ENCODE results near the gene IFNL1. TPM values are rescaled to one million over a fixed set of nuclear protein-coding genes. Genes with fewer than 3 reads are reported as not detected.
A peak's percentile ranks its signal among the peaks of the same experiment; 100 is the strongest.

IFNL1 gene
- total and polyA plus RNA-seq, 2 donors (not counting 3 experiments of a cell fraction or from before 2014, with no cell fraction given) = not detected

DNA sequence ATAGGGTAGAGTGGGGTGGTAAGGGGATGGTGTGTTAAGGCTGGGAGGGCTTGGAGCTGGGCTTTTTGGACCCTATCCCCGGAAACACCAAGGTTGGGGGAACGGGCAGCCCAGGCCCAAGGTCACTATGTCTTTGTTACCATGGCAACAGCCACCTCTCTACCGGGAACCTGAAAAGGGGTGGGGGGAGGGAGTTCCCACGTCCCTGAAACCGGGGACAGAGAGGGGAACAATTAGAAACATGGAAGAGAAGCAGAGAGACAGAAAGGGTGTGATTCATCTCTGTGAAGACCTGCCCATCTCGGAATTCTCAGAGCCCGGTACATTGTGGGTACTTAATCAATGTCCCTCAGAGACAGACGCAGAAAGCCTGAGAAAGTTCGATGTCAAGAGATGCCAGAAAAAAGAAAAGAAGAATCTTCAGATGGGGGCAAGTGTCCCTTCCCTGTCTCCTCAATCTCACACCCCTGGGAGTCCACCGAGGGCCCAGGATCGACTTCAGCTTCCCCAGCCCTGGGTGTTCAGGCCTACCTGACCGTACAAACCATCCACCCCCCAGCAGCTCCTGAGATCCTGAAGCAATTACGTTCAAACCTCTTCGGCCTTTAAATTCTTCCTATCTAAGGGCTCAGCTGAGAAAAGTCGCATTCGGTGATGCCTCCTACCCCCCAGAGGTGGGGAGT lies 31.3 kb downstream of the IFNL1 start:
- H3K9me3 ChIP-seq (replicated peaks; ENCODE audit: control insufficient read depth, insufficient read depth, low read length) = no peaks in the 10 kb centered on the region
- H3K79me2 ChIP-seq (ENCODE audit: control insufficient read depth, insufficient read depth, low read length) = no peaks in the 10 kb centered on the region
- intact Hi-C loops (cut with micrococcal nuclease) (loop anchor here (1.0 kb wide), 6 partner anchors 115 to 365 kb away; no protein-coding TSS in a partner anchor), dilution Hi-C loops (cut with MboI; ENCODE audit: extremely low pct_ligation_motif_present, low sequenced_read_pairs) (no loop called here)
- no peak overlapping the region for H3K27ac ChIP-seq (ENCODE audit: insufficient read depth, low read depth, low read length)
- no TSS peak for BruUV-seq (replicated peaks)
- no peak overlapping the region for H3K4me2 ChIP-seq (ENCODE audit: insufficient read depth, low read length)
- no peak overlapping the region for H3K9ac ChIP-seq (replicated peaks; ENCODE audit: extremely low read depth, insufficient read depth, low read length)
- no peaks in the 10 kb centered on the region for H3K27me3 ChIP-seq (ENCODE audit: control insufficient read depth in 2 of 2, insufficient read depth in 2 of 2, low read length in 2 of 2)
- DNase-seq (ENCODE audit: low read depth, low spot score) (no peak), FAIRE-seq (no peak)
- H3K36me3 ChIP-seq (ENCODE audit: control insufficient read depth in 2 of 2, extremely low read depth in 1 of 2, insufficient read depth in 2 of 2, low read length in 2 of 2) = no peaks in the 10 kb centered on the region
- no peaks in the 10 kb centered on the region for H3K4me1 ChIP-seq (ENCODE audit: control insufficient read depth, extremely low read depth, insufficient read depth, low read length)
- no peak for TF ChIP-seq POLR2A (IDR thresholded peaks at IDR 0.05; ENCODE audit: low read depth, low read length)
- no peak for TF ChIP-seq EZH2 (IDR thresholded peaks at IDR 0.05; ENCODE audit: borderline replicate concordance, low read depth, low read length, severe bottlenecking)
- no peak for TF ChIP-seq JUN (IDR thresholded peaks at IDR 0.05; ENCODE audit: borderline replicate concordance, insufficient read depth, insufficient read length, low read depth)
- TF ChIP-seq MYC (IDR thresholded peaks at IDR 0.05; ENCODE audit: low read depth, low read length) = no peak
- TF ChIP-seq POLR2AphosphoS5 (IDR thresholded peaks at IDR 0.05; ENCODE audit: insufficient read depth, low read depth, low read length) = no peak
- TF ChIP-seq, protein P1, sequence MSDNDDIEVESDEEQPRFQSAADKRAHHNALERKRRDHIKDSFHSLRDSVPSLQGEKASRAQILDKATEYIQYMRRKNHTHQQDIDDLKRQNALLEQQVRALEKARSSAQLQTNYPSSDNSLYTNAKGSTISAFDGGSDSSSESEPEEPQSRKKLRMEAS (IDR thresholded peaks at IDR 0.05; ENCODE audit: insufficient read depth, insufficient read length) = no peak
- no peak for TF ChIP-seq FOS (IDR thresholded peaks at IDR 0.05; ENCODE audit: borderline replicate concordance, insufficient read depth, low read length)
- TF ChIP-seq GATA2 (IDR thresholded peaks at IDR 0.05; ENCODE audit: insufficient read depth, insufficient read length, low read depth, low read length) = no peak
- TF ChIP-seq, protein P2, sequence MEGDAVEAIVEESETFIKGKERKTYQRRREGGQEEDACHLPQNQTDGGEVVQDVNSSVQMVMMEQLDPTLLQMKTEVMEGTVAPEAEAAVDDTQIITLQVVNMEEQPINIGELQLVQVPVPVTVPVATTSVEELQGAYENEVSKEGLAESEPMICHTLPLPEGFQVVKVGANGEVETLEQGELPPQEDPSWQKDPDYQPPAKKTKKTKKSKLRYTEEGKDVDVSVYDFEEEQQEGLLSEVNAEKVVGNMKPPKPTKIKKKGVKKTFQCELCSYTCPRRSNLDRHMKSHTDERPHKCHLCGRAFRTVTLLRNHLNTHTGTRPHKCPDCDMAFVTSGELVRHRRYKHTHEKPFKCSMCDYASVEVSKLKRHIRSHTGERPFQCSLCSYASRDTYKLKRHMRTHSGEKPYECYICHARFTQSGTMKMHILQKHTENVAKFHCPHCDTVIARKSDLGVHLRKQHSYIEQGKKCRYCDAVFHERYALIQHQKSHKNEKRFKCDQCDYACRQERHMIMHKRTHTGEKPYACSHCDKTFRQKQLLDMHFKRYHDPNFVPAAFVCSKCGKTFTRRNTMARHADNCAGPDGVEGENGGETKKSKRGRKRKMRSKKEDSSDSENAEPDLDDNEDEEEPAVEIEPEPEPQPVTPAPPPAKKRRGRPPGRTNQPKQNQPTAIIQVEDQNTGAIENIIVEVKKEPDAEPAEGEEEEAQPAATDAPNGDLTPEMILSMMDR (IDR thresholded peaks at IDR 0.05; ENCODE audit: extremely low read depth in 1 of 2, insufficient read depth in 1 of 2, low read depth in 1 of 2, low read length in 2 of 2) = no peak
- no peaks in the 10 kb centered on the region for H4K20me1 ChIP-seq (replicated peaks; ENCODE audit: control insufficient read depth, extremely low read depth, insufficient read depth, low read length)
- ChIA-PET POLR2A (no interaction called here), CTCF (interaction anchor here (0.6 to 7.5 kb wide), 23 partner anchors 9 to 925 kb away, joined by 3 to 124 read pairs (median 4); partner anchors contain the start of genes FAM98C, GMFG, IFNL1 and NCCRP1)
- no peak overlapping the region for H3K4me3 ChIP-seq (replicated peaks in 1 of 3; ENCODE audit: insufficient read depth in 1 of 3, low read depth in 1 of 3, low read length in 3 of 3)
- H2AFZ ChIP-seq (ENCODE audit: low read depth, low read length) = peak overlapping the region; percentile 20
- H3K9me1 ChIP-seq (replicated peaks; ENCODE audit: control insufficient read depth, extremely low read depth, insufficient read depth, low read length) = no peaks in the 10 kb centered on the region

Measured in endothelial cell of umbilical vein (primary cell).